Uterus (tissue), 4 donors: Measurements from ENCODE around the gene PLEKHD1. TPM values are rescaled to one million over a fixed set of nuclear protein-coding genes. Genes with fewer than 3 reads are reported as not detected.
A peak's percentile ranks its signal among the peaks of the same experiment; 100 is the strongest.

Source experiments
- DNase-seq, 2 donors: peaks; one replicate each; pipeline ENCODE4 v3.0.0-alpha.2; 2019 to 2020
- H3K27ac ChIP-seq, 2 donors: fragments of 200-600 bp; sonication (generic); 1 replicate in 1 of 2; 2 replicates in 1 of 2; pipeline ENCODE4 v1.5.1; 2016 to 2018
- H3K27me3 ChIP-seq, 2 donors: fragments of 200-600 bp; sonication (generic); one replicate each; pipeline ENCODE4 v1.5.1; 2018 to 2019; ENCODE audit warnings: control low read depth in 1 of 2
- H3K36me3 ChIP-seq, 2 donors: fragments of 200-600 bp; sonication (generic); one replicate each; pipeline ENCODE4 v1.5.1; 2019; ENCODE audit warnings: control low read depth in 1 of 2
- H3K4me1 ChIP-seq, 2 donors: fragments of 200-600 bp; sonication (generic); one replicate each; pipeline ENCODE4 v1.5.1; 2018 to 2019; ENCODE audit warnings: control low read depth in 1 of 2
- H3K4me3 ChIP-seq, 2 donors: fragments of 200-600 bp; sonication (generic); 1 replicate in 1 of 2; 2 replicates in 1 of 2; pipeline ENCODE4 v1.5.1; 2018 to 2019; ENCODE audit warnings: mild to moderate bottlenecking in 1 of 2
- H3K9me3 ChIP-seq, 2 donors: fragments of 200-600 bp; sonication (generic); one replicate each; pipeline ENCODE4 v1.5.1; 2019; ENCODE audit warnings: control low read depth in 1 of 2
- POLR2A ChIP-seq, 2 donors: fragments of 450-650 bp; IDR thresholded peaks; one replicate each; pipeline ENCODE4 v1.6.1; 2016; ENCODE audit warnings: antibody characterized with exemption in 2 of 2, mild to moderate bottlenecking in 1 of 2, moderate library complexity in 1 of 2
- intact Hi-C: fragments of 100-400 bp; cut with DNase I; formaldehyde crosslinking; loops from one replicate; pipeline ENCODE4 v1.15.1; 2023; ENCODE audit warnings: low total_unique reads
- total RNA-seq, 4 donors: library from RNA; depleted of rRNA in 3 of 4; stranded (reverse); fragments of >200 nt in 3 of 4; gene quantifications; one replicate each; pipeline versions ENCODE4 v1.1.0 to v1.2.4, GENCODE V29; 2014 to 2023
- TF ChIP-seq, protein P1 (sequence below), 4 experiments: fragments of 200-600 bp in 2 of 4; fragments of 450-650 bp in 2 of 4; sonication (generic) in 2 of 4; IDR thresholded peaks; one replicate each; pipeline ENCODE4 v1.5.1; 2016 to 2019; ENCODE audit warnings: antibody characterized with exemption in 4 of 4, mild to moderate bottlenecking in 2 of 4, moderate library complexity in 1 of 4
- donor health status: DM: yes; HTN: yes; CAD: no.

The PLEKHD1 gene
- total RNA-seq, 4 donors from 2014 or later = 0.24 to 0.76 TPM; not detected in 2

DNA sequence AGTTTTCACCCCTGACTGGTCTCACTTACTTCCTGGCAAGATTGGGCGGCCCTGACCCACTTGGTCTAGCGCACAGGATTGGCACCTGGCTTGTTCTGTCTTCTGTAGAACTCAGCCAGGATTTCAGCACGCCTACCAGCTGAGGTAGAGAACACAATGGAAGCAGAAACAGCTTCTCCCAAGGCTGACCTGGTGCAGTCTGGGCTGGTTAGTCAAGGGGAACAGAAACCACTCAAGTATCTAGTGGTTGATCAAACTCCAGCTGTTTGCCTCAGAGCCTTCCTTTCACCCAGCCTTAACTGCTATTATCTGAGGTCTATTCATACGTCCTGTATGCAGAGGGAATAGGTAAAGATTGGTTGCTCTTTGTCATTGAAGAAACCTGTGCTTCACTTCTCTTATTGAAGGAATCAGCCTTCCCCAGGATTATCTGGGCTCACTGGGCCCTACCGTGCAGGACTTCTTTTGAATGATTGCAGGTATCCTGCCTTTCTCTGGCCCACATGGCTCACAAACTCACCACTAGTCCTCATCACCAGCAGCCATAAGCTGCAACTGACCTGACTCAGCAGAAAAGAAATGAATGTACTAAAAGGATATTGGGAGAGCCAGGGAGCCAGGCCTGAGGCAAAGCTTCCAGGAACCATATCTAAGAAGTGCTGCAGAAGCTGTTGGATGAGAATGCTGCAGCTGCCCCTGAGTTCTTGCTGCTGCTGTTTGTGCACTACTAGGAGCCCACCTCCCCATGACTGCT lies 2.5 kb upstream of the PLEKHD1 start:
- no peaks in the 10 kb centered on the region for H3K9me3 ChIP-seq
- peaks cover 0 to 12% of the 10 kb centered on the region in 2 donors for H3K27me3 ChIP-seq
- H3K4me3 ChIP-seq = no peak overlapping the region
- no peak overlapping the region for H3K27ac ChIP-seq
- intact Hi-C loops = no loop called here
- no peak for TF ChIP-seq POLR2A (IDR thresholded peaks at IDR 0.05)
- TF ChIP-seq, protein P1, sequence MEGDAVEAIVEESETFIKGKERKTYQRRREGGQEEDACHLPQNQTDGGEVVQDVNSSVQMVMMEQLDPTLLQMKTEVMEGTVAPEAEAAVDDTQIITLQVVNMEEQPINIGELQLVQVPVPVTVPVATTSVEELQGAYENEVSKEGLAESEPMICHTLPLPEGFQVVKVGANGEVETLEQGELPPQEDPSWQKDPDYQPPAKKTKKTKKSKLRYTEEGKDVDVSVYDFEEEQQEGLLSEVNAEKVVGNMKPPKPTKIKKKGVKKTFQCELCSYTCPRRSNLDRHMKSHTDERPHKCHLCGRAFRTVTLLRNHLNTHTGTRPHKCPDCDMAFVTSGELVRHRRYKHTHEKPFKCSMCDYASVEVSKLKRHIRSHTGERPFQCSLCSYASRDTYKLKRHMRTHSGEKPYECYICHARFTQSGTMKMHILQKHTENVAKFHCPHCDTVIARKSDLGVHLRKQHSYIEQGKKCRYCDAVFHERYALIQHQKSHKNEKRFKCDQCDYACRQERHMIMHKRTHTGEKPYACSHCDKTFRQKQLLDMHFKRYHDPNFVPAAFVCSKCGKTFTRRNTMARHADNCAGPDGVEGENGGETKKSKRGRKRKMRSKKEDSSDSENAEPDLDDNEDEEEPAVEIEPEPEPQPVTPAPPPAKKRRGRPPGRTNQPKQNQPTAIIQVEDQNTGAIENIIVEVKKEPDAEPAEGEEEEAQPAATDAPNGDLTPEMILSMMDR (IDR thresholded peaks at IDR 0.05) = no peak
- H3K36me3 ChIP-seq = no peaks in the 10 kb centered on the region
- DNase-seq = no peak
- H3K4me1 ChIP-seq = peaks cover 0 to 16% of the 10 kb centered on the region in 2 donors

DNA sequence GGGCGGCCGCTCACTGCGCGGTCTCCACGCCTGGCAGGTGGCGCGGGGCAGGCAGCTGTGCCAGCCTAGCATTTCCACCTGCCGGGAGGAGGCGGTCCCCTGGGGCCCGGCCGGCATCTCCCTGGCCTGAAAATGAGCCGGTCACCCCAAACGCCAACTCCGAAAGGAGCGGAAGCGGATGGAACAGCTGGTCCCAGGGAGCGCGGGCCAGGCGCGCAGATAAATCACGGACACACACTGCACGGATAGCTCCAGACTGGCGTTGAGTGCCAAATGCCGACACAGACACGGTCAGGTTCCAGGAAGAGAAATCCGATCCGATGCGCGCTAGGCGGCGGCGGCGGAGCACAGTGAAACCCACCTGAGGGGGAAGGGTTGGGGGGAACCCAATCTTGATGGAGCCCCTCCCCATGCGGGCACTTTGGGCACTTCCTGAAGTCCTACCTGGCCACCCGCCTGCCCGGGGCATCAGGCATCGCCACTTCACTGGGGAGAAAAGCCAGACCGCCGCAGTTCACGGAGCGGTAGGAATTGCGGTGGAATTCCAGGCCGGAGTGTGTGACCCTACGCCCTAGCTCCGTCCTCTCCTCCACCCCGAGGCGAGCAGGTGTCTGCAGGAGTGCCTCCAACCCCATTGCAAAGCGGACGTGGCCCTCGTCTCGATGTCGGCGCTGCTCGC lies 624 bp upstream of the PLEKHD1 start:
- Histone ChIP-seq H3K9me3 (no peaks in the 10 kb centered on the region), H3K27ac (no peak overlapping the region), H3K4me1 (peaks cover 0 to 16% of the 10 kb centered on the region in 2 donors), H3K36me3 (no peaks in the 10 kb centered on the region), H3K27me3 (peaks cover 0 to 12% of the 10 kb centered on the region in 2 donors), H3K4me3 (no peak overlapping the region)
- intact Hi-C loops = no loop called here
- TF ChIP-seq POLR2A (IDR thresholded peaks at IDR 0.05) = no peak
- TF ChIP-seq, protein P1 (IDR thresholded peaks at IDR 0.05) = no peak
- peak in 1 of 2 donors; percentile 34 for DNase-seq

DNA sequence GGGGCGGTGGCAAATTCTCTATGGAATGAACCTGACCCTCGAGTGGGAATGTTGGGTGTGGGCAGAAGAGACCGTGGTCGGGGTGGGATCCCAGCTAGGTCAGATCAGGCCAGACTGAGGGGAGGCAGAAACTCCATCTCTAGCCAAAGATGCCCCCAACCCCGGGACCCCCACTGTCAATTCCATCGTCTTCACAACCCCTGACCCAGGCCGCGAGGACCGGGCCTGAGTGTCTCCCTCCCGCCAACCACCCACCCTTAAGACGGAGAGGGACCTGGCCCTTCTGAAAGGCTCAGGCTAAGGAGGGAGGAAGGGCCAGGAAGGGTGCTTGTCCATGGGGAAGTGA lies 760 bp downstream of the PLEKHD1 start:
- Histone ChIP-seq H3K27ac (no peak overlapping the region), H3K36me3 (no peaks in the 10 kb centered on the region), H3K4me3 (no peak overlapping the region), H3K4me1 (peaks cover 0 to 16% of the 10 kb centered on the region in 2 donors), H3K27me3 (peaks cover 0 to 12% of the 10 kb centered on the region in 2 donors), H3K9me3 (no peaks in the 10 kb centered on the region)
- TF ChIP-seq, protein P1 (IDR thresholded peaks at IDR 0.05) = no peak
- no peak for TF ChIP-seq POLR2A (IDR thresholded peaks at IDR 0.05)
- intact Hi-C loops = no loop called here
- DNase-seq = no peak

DNA sequence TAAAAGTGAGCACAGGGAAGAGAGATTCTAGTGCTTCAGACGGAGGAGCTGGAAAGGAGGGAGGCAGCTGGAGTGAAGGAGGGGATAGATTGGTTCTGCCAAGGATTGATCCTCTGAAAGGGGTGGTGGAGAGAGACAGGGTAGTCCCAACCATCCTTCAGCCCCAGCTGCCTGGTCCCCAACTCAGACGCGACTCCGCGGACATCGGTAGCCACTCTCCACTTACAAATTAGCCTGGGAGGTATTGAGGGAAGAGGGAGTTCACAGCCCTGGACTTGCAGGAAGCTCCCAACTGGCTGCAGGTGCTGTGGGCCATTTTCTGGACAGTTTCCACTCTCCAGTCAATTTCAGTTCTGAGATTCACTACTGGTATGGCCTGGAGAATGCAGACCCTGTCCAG lies 1.2 kb downstream of the PLEKHD1 start:
- intact Hi-C loops = no loop called here
- Histone ChIP-seq H3K36me3 (no peaks in the 10 kb centered on the region), H3K4me1 (peaks cover 0 to 16% of the 10 kb centered on the region in 2 donors), H3K27ac (no peak overlapping the region), H3K4me3 (no peak overlapping the region), H3K9me3 (no peaks in the 10 kb centered on the region), H3K27me3 (peaks cover 0 to 12% of the 10 kb centered on the region in 2 donors)
- no peak for DNase-seq
- TF ChIP-seq, protein P1 (IDR thresholded peaks at IDR 0.05) = no peak
- no peak for TF ChIP-seq POLR2A (IDR thresholded peaks at IDR 0.05)

DNA sequence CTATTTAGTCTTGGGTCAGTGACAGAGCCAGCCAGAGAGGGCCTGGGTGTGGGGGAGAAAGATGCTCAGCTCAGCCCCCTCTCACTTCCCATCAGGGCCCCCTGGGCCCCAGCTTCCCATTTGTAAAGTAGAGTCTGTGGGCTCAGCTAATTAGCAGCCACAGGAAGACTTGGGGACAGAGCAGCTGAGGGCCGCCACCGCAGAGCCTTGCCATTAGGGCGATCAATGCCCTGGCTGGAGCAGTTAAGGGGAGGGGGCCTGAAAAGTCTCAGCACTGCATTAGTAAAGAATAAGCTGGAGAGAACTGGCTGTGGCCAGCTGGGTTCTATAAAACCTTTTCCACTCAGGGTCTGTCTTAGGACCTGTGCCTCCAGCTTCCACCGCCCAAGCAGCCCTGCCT lies 2.7 kb downstream of the PLEKHD1 start:
- Histone ChIP-seq H3K4me3 (no peak overlapping the region), H3K36me3 (no peaks in the 10 kb centered on the region), H3K27me3 (peaks cover 0 to 12% of the 10 kb centered on the region in 2 donors), H3K4me1 (peaks cover 0 to 16% of the 10 kb centered on the region in 2 donors), H3K9me3 (no peaks in the 10 kb centered on the region), H3K27ac (no peak overlapping the region)
- intact Hi-C loops = no loop called here
- TF ChIP-seq, protein P1 (IDR thresholded peaks at IDR 0.05) = no peak
- TF ChIP-seq POLR2A (IDR thresholded peaks at IDR 0.05) = no peak
- DNase-seq = no peak
